Right renal pelvis (tissue), 4 donors: ENCODE results near the gene L3MBTL1. TPM values are rescaled to one million over a fixed set of nuclear protein-coding genes. Genes with fewer than 3 reads are reported as not detected.

Experiments
- DNase-seq, 4 donors: peaks; one replicate each; pipeline ENCODE4 v3.0.0-alpha.2; 2013; ENCODE audit warnings: low read depth in 4 of 4, low spot score in 3 of 4, missing footprints in 1 of 4
- polyA plus RNA-seq, 4 donors: library from polyadenylated mRNA; unstranded; fragments of 120-200 nt; gene quantifications; one replicate each; pipeline ENCODE4 v1.2.1, GENCODE V29; 2013; ENCODE audit not compliant: insufficient read length in 4 of 4

The L3MBTL1 gene
- 10 to 100 TPM; 12.4 to 18.7 (median 13.8) TPM for polyA plus RNA-seq

GRCh38 chr20:43507150-43508080 lies at the start of gene L3MBTL1:
Gene L3MBTL1 (plus strand): TSS chr20:43507697. CDS start chr20:43513504, 5,807 bp downstream.
- DNase-seq: peak in 1 of 4 donors; percentile 44

DNA sequence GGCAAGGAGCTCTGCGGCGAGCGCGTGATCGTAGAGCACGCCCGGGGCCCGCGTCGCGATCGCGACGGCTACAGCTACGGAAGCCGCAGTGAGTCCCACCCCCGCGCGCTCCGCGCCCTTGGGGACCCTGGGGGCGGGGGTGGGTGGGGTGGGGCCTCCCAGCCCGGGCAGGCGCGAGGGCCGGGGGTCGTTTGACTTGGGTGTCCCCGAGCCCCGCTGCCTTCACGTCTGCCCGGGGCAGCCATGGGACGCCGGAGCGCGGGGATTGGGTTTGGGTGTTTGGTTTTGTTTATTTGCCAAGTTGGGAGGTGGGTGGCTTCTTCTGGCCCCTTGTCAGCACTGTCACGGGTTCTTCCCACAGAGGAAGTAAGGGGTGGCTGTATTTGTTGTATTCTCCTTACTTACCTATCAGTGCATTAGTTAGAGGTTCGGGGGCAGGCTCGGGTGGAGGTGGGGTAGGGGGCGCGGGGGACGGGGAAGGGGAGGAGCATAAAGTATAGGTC lies 49.0 kb upstream of the L3MBTL1 start:
- no peak for DNase-seq

DNA sequence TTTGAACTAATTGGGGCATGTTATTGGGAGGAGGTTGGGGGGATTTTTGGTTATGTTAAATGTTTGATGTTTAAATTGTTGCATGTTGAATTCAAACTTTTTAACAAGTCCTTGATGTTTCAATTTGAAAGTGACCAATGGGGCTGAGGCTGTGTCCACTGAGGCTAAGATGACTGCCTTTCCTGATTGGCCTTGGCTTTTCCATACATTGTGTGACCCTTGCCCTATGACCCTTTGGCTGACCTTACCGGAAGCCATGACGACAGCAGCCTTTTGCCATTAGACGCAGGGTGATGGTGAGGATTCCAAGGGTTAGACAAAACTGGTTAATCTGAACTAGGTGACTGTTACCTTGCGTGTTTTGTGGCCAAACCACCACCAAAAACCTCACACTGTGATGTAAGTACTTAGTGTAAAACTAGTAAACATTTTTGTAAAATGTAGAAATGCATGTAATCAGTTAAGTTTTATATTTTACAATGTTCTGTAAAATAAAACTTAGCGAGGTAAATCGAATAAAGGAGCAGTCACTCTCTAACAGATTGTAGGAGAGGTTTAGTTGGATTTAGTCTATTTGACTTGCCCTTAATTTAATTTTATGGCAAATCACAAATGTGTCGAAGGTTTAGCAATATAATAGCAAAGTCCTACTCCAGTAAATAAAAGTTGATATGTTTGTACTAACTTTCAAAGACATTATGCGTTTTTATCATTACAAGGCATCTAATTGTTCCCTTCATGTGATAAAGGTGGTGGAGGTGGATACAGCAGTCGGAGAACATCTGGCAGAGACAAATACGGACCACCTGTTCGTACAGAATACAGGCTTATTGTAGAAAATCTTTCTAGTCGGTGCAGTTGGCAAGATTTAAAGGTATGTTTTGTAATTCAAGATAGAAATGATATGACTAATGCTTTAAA lies 48.2 kb upstream of the L3MBTL1 start:
- DNase-seq: no peak

DNA sequence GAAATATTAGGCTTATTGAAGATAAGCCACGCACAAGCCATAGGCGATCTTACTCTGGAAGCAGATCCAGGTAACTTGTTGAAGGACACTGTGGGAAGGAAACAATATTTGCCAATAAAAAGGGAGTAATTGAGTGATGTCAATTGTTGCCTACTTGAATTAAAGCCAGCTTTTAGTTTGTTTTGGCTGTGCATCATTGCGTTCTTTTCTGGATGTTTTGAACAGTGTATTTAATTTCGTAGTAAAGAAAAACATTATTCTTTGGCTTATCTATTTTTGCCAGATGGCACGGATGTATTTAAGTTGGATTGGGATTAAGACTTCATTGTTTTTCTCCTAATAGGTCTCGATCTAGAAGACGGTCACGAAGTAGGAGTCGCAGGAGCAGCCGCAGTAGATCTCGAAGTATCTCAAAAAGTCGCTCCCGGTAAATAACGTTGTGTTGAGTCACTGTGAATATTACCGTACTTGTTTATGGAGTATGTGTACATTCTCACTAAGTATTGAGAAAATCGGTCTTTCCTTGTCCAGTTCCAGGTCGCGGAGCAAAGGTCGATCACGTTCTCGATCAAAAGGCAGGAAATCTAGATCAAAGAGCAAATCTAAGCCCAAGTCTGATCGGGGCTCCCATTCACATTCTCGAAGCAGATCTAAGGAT lies 47.2 kb upstream of the L3MBTL1 start:
- DNase-seq: no peak

DNA sequence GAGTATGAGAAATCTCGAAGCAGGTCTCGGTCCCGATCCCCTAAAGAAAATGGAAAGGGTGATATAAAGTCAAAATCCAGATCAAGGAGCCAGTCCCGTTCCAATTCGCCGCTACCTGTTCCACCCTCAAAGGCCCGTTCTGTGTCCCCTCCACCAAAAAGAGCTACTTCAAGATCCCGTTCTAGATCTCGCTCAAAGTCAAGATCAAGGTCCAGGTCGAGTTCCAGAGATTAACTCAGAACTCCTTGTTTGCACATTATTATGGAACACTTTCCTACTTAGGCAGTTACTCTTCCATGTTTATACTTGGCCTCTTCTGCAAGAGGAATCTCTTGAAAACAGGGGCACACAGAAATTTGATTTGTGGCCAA lies 46.7 kb upstream of the L3MBTL1 start:
- no peak for DNase-seq

DNA sequence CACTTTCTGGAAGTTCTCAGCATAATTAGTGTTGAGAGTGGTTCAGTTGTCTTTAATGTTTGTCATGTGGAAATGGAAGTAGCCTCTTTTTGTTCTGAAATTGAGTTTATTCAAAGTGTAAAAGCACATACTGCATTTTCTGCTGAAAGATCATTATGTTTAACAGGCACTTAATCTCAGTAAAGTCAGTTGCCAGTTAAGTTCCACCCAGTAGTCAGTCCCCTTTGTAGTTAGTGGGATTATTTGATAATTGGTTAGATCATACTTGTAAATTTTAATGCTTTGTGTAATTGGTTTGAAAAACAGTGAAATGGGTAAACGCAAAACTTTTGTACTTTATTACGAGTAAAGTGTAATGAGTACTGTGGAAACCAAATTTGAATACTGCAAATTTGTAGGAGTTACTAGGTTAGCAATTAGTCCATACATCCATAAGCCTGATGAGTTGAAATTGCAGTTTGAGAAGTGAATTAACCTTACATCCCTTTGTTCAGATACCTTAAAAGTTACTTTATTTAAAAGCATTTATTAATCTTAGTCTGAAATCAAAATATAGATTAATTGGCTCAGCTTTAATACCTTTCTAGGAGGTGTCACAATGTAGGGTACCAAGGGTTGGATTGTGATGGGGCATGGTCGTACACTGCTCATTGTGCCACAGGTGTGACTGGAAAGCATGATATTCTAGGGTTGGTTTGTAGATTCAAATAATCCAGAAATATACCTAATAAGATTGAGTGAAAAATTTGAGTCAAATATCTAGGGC lies 45.4 kb upstream of the L3MBTL1 start:
- no peak for DNase-seq

- no peak for DNase-seq
Measured at GRCh38 chr20:43462660-43463526, 44.6 kb upstream of the L3MBTL1 start.

DNA sequence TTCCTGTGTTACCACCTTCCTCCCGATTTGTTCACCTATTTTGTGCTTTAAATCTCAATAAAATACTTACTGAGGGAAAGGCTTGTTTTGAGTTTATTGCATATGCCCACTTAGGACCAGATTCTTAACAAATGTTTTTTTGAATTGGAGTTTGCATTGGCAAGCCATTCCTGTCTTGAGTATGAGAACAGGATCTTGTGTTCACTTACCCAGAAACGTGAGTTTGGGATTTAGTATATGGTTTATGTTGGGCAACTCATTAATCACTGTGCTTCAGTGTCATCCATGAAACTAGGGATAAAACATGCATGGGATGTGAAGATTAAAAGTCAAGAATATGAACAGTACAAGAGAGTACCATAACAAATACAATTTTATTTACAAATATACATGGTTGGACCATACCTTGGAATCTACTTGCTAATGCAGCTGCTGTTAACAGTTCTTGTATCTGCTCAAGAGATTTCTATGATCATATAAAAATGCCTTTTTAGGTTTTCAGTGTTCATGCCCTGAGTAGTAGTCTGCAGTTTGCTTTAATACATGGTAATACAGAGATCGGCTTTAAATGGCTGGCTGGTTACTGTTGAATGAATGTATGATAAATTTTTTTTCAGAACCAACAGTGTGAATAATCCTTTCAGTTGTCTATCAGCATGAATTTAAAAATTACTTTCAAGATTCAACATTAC lies 43.8 kb upstream of the L3MBTL1 start:
- no peak for DNase-seq

DNA sequence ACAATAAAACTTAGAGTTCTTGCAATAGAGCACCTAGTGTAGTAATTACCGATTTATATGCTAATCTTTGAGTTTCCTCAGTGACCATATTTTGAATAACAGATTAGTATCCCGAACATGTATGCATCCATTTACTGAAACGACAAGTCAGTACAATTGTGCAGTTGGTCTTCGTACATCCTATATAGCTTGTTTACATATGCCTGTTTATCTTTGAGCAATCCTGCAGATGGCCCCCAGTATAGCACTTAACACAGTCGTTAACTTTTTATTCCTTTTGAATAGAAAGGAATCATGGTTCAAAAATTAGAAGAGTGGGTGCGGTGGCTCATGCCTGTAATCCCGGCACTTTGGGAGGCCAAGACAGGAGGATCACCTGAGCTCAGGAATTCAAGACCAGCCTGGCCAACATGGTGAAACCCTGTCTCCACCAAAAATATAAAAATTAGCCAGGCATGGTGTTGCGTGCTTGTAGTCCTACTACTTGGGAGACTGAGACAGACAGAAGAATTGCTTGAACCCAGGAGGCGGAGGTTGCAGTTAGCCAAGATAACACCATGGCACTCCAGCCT lies 43.2 kb upstream of the L3MBTL1 start:
- no peak for DNase-seq

GRCh38 chr20:43465625-43465943 lies 41.9 kb upstream of the L3MBTL1 start:
- no peak for DNase-seq

- no peak for DNase-seq
Measured at GRCh38 chr20:43467589-43467988, 39.9 kb upstream of the L3MBTL1 start.

DNA sequence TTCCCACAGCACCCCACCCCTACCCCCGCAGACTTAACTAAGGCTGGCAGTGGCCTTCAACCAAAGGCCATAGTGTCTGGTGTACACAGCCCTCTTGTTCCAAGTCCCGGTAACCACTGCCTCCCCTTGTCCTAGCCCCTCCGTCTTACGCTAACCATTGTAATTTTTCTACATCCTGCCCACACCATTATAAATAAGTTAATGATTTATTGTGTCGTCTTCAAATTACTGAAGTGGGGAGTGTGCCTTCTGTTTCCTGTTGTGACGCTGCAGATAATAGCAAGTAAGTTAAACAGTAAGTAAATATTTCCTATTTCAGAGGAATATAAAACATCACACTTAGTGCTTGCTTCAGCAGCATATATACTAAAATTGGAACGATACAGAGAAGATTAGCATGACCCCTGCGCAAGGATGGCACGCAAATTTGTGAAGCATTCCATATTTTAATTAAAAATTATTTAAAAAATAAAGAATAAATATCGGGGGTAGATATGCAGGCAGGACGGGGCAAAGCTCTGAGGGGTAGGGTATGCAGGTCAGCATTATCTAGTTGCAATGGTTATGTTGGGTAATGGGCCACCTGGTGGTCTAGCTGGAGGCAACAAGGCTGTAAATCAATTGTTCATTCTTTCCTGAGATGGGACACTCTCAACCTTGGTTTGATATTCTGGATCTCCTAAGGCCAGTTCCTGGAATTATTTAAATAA lies 34.7 kb upstream of the L3MBTL1 start:
- DNase-seq: no peak

DNA sequence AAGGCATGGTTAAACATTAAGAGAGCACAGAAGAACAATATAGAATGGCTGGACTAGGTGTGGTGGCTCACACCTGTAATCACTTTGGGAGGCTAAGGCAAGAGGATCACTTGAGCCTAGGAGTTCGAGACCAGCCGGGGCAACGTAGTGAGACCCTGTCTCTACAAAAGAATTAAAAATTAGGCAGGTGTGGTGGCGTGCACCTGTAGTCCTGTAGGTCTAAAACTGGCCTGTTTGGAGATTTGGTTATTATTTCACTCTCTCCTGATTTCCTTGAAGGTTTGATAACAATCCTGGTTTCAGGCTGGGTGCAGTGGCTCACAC lies 34.2 kb upstream of the L3MBTL1 start:
- DNase-seq: no peak

DNA sequence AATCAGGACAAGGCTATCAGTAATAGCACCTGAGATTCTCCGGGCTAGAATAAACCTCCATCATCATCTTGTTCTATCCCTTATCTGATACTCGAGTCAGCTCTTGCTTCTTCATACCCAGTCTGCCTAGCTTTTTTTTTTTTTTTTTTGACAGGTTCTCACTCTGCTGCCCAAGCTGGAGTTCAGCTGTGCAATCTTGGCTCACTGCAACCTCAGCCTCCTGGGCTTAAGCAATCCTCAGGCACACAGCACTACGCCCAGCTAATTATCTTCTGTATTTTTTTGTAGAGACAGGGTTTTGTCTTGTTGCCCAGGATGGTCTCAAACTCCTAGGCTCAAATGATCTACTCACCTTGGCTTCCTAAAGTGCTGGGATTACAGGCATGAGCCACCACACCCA lies 30.3 kb upstream of the L3MBTL1 start:
- DNase-seq: no peak

- no peak for DNase-seq
Measured at GRCh38 chr20:43477619-43478018, 29.9 kb upstream of the L3MBTL1 start.

DNA sequence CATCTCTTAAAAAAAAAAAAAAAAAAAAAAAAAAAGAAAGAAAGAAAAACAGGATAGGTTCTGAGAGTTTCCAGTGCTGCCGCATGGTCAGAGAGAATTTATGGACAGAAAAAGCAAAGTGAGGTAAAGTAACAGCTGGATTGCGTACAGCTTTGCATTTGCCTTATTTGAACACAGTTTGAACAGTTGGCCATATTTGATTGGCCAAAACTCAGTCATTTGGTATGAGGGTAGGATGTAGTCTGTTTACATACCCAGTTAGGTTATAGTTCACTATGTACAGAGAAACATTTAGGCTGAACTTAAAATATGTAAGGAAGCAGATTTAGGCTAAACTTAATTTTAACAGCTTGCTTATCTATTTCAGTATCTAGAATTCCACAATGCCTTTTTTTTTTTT lies 17.5 kb upstream of the L3MBTL1 start:
- no peak for DNase-seq

DNA sequence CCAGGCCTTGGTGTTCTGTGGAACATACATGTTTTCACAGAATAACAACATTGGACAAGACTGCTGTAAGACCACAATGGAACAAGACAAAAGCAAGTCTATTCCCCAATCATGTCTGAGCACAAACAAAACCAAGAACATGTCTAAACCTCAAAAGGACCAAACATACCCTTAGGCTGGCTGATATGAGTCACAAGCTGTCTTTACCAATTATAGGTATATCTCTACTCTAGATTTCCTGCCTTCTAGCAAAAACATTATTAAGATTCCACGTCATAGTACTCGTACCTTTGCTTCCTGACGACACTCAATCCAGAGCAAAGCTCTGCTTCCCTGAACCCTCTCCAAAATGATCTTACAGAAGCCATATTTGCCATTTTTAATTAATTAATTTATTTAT lies 15.4 kb upstream of the L3MBTL1 start:
- DNase-seq: no peak

GRCh38 chr20:43495388-43495787 lies 12.1 kb upstream of the L3MBTL1 start:
- no peak for DNase-seq
